Stimulated activated CD8-positive, alpha-beta memory T cell treated with anti-CD3 and anti-CD28 coated beads, Interleukin-15, amount 100 ng/mL, for 24 hours (primary cell): ENCODE results near the gene CDS1.
"Not testable (repeated sequence)": the region's sequence is repeated elsewhere in the genome, so short reads cannot be mapped to it uniquely, and the experiment has no call there.

Experiments
- DNase-seq: peaks from one replicate; pipeline ENCODE4 v3.0.0-alpha.2; 2020; ENCODE audit warnings: low read depth

The CDS1 gene

GRCh38 chr4:84611531-84611930 lies 28.6 kb downstream of the CDS1 start:
- no peak for DNase-seq

GRCh38 chr4:84614891-84615290 lies 32.0 kb downstream of the CDS1 start:
- DNase-seq, result no peak

GRCh38 chr4:84615355-84615754 lies 32.4 kb downstream of the CDS1 start:
- no peak for DNase-seq

- no peak for DNase-seq
Measured at GRCh38 chr4:84622959-84623358, 40.0 kb downstream of the CDS1 start.

- no peak for DNase-seq
Measured at GRCh38 chr4:84623661-84624060, 40.7 kb downstream of the CDS1 start.

GRCh38 chr4:84626673-84627072 lies 43.7 kb downstream of the CDS1 start:
- no peak for DNase-seq

GRCh38 chr4:84631573-84631972 lies 48.6 kb downstream of the CDS1 start:
- no peak for DNase-seq

- DNase-seq, result no peak
Measured at GRCh38 chr4:84632092-84632491, 49.2 kb downstream of the CDS1 start.

GRCh38 chr4:84634961-84635360 lies 52.0 kb downstream of the CDS1 start:
- no peak for DNase-seq

- no peak for DNase-seq
Measured at GRCh38 chr4:84638092-84638491, 55.2 kb downstream of the CDS1 start.

- DNase-seq, result no peak
Measured at GRCh38 chr4:84639145-84639544, 56.2 kb downstream of the CDS1 start.

GRCh38 chr4:84644087-84644486 lies 61.2 kb downstream of the CDS1 start:
- no peak for DNase-seq

GRCh38 chr4:84647312-84647884 lies 64.5 kb downstream of the CDS1 start:
- no peak for DNase-seq

- DNase-seq, result no peak
Measured at GRCh38 chr4:84648178-84648577, 65.3 kb downstream of the CDS1 start.

GRCh38 chr4:84648863-84649647 lies 66.1 kb downstream of the CDS1 start:
- DNase-seq, result no peak

GRCh38 chr4:84651499-84651898 lies 68.6 kb downstream of the CDS1 start:
- DNase-seq, result no peak

- no peak for DNase-seq
Measured at GRCh38 chr4:84652478-84652877, 69.6 kb downstream of the CDS1 start.

GRCh38 chr4:84660606-84661005 lies 77.7 kb downstream of the CDS1 start:
- DNase-seq, result no peak

GRCh38 chr4:84661191-84661939 lies 78.4 kb downstream of the CDS1 start:
- DNase-seq, result no peak

- not testable (repeated sequence) for DNase-seq
Measured at GRCh38 chr4:84664767-84665166, 81.8 kb downstream of the CDS1 start.

- no peak for DNase-seq
Measured at GRCh38 chr4:84666439-84666838, 83.5 kb downstream of the CDS1 start.

GRCh38 chr4:84669201-84669600 lies 86.3 kb downstream of the CDS1 start:
- DNase-seq, result no peak

GRCh38 chr4:84672177-84672576 lies 89.2 kb downstream of the CDS1 start:
- DNase-seq, result no peak
